ENCODE measurements around the gene ITPK1.
"Not testable (repeated sequence)": the region's sequence is repeated elsewhere in the genome, so short reads cannot be mapped to it uniquely, and the experiment has no call there.

The ITPK1 gene

DNA sequence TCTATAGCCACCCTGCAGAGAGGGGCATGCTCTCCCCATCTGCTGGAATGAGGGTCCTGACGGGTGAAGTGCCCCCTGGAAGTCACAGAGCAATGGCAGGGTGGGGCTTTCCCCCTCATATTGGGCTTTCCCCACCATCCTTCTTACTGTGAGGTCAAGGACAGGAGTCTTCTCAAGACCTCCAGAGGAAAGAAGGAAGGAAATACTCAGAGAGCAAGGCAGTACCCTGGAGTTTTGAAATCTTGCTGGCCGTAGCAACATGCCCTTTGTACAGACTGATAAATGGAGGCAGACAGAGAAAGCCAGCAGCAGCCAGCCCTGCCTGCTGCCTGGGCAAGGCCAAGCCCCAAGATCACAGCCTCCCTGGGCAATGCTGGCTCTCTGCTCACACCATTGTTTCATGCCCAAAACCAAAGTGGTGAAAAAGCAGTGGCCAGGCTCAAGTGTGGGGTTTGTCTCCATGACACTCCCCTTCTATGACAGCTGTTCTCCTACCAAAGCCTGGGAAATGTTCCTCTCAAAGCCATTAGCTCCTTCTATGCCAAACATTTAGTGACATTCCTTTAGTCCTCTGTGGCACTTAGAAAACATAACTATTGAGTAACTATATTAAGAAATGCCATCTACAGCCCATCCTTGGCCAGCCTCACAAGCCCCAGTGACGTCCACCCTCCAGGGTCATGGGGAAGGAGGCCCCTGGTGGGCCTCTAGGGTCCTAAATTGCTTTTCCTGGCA is 13.2 kb upstream of the ITPK1 start:
- no peak for DNase-seq

DNA sequence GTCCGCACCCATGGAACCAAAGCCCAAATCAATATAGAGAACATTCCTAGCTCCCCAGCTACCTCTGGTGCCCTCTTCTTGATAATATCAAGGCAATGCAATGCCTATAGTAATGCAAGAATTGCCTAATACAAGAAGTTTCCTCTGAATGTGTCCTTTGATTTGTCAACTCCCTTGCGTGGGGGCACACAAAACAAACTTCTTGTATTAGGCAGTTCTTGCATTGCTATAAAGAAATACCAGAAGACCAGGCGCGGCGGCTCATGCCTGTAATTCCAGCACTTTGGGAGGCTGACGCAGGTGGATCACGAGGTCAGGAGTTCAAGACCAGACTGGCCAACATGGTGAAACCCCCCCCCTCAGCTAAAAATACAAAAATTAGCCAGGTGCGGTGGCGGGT is 10.4 kb upstream of the ITPK1 start:
- no peak for DNase-seq

DNA sequence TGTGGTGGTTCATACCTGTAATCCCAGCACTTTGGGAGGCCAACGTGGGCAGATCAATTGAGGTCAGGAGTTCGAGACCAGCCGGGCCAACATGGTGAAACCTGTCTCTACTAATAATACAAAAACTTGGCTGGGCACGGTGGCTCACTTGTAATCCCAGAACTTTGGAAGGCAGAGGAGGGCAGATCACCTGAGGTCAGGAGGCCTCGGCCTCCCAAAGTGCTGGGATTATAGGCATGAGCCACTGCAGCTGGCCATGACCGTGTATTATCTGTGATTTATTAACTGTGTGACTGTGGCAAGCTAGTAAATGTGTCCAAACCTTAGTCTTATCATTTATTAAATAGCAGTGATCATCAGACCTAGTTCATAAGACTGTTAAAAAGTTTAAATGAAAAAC is 7.1 kb upstream of the ITPK1 start:
- no peak for DNase-seq

DNA sequence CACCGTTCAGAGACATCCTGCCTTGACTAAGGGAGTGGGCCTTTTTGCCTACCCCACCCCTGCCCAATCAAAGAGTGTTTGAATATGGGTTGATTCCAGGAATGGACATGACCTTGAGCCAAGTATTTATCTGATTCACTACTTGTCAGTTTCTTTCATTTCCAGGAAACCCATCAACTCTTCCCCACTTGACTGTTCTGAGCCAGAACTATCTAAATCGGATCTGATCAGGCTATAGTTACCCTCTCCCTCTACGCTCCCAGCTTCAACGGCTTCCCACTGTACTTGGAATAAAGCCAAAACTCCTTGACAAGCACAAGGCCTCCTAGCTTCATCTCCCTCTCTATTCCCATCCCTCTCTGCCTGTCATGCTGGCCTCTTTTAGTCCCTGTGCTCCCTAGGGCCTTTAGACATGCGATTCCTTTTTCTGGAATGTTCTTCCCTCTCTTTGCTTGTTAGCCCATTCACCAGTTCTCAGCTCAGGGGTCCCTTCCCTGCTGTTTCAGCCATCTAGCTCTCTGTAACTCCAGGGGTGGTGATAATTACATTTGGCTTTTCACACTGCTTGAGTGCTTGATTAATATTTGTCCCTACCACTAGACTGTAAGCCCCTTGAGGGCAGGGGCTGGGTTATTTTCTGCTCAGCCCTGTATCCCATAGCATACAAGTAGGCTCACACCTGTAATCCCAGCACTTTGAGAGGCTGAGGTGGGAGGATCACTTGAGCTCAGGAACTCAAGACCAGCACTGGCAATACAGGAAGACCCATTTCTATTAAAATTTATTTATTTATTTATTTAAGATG is 5.5 kb upstream of the ITPK1 start:
- DNase-seq: no peak

DNA sequence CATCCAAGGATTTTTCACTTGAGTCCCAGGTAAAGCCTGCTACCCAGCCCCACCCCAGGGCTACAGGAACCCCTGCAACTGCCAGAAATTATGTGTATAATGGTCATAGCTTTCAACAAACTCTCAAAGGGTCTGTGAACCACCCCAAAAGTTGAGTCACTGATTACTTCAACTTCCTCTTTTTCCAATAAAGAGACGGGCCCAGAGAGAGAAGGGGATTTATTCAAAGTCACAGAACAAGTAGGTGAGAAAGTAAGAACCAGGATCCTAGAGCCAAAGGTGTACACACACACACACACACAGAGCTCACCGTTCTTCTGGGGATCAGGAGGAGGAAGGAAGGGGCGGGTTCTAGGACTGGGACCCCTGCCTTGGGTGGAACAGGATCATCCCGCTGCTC is 4.8 kb upstream of the ITPK1 start:
- DNase-seq: no peak

DNA sequence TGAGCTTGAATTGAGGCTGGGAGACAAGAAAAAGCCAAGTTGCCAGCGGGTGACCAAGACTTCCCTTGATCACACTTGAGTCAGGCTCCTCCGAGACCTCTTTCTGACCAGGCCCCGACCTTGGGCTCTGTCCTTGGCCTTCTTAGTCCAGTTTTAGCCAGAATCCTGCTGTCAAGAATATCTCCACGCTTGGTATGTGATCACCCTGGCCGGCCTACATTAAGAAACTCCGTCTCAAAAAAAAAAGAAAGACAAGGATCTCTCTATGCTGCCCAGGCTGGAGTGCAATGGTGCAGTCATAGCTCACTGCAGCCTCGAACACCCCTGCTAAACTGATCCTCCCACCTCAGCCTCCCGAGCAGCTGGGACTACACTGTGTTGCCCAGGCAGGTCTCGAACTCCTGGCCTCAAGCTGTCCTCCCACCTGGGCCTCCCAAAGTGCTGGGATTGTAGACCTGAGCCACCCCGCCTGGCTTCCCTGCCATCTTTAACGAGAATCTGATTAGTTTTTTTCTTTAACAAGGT is 1.0 kb upstream of the ITPK1 start:
- no peak for DNase-seq

DNA sequence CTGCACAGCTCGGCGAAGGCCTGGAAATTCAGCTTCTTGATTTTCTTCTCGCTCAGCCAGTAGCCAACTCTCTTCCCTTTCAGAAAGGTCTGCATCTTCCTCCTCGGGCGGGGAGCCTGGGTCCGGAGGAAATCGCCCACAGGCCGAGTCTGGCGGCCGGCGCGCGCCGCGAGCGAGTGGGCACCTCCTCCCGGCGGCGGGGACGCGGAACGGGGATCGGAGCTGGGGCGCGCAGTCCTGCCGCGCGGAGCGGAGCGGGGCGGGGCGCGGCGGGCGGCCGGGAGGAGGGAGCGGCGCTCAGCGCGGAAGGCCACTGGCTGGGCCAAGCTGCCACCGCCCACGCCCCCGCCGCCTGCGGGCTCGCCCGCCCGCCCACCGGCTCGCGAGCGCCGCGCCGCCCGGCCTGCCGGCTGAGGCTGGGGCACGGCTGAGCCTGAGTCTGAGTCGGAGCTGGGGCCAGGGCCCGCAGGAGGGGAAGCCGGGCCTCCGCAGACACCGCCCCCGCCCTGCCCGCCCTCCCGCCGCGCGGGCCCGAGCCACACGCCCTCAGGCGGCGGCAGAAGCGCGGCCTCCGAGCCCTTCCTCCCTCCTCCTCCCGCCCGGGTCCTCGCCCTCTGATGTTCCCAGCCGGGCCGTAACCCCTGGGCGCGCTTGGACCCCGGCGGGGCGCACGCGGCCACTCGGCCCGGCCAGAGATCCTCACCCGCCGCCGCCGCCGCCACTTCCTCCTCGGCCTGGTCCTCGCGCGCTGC is 480 bp downstream of the ITPK1 start:
- DNase-seq: peak; percentile 89

DNA sequence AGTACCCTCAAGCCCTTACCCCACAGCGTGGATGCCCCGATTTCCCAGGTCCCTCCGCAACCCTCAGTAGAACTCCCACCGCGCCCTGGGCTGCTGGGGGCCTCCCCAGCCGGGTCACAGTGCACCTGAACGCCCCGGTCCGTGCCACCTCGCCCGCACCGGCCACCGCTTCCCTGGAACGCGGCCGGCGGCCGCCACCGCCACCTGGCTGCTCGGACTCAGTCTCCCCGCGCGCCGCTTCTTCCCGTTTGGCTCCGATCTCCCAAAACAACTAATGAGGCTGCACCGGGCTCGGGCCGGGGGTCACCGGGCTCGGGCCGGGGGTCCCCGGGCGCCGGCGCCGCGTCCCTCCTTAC is 1.0 kb downstream of the ITPK1 start:
- DNase-seq: no peak

GRCh38 chr14:93114068-93114710 is 1.5 kb downstream of the ITPK1 start:
- DNase-seq: no peak

DNA sequence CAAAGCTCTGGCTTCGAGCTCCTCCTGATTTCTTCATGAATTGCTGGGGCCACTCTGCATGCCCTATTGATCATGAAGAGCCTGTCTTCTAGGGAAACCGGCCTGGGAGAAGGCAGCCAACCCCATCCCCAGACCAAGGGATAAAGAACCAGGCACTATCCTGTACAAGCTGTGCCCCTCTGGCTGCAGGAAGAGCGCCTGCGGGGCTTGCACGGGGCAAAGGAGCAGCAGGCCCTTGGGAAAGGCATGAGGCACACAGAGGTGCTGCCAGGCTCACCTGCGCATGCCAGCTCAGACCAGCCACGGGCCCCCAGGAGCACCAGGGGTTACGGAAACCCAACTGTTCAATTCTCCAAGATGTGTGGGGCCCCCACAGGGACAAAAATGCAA is 2.1 kb downstream of the ITPK1 start:
- DNase-seq: no peak

DNA sequence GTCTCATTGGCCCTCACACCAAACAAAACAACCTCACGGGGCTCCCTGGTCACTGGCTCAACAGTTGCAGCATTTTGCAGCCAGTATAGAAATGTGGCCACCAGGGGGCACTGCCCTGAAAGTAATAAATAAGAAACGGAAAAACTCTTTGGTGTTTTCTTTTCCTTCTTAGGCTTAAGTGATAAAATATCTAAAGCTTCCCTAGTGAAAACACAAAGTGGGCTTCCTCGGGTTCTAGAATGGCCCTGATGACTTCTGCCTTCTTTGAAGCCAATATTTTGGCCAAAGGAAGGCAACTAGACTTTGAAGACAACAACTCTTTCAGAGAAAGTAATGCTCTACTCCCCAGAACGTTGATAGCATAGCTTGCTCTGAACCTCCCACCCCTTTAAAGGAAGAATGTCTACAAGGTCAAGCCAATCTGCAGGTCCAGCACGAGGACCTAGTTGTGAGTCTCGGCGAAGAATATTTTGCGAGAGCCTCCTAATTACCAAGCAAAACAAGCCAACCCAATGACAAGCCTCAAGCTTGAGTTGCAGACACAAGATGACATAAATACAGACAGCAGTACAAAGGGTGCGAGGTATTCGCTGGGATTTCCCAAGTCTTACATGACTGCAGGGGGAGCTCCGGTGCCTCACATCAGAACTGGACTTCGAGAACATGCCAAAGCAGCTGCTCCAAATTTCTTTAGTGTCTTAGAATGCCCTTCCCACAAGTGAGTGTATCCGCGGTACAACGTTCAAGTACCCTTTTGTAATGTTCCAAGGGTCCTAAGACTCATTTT is 2.6 kb downstream of the ITPK1 start:
- peak; percentile 74 for DNase-seq

GRCh38 chr14:93111541-93111940 is 4.2 kb downstream of the ITPK1 start:
- DNase-seq: not testable (repeated sequence)

GRCh38 chr14:93110856-93111419 is 4.8 kb downstream of the ITPK1 start:
- DNase-seq: no peak

GRCh38 chr14:93109572-93110481 is 5.9 kb downstream of the ITPK1 start:
- no peak for DNase-seq

DNA sequence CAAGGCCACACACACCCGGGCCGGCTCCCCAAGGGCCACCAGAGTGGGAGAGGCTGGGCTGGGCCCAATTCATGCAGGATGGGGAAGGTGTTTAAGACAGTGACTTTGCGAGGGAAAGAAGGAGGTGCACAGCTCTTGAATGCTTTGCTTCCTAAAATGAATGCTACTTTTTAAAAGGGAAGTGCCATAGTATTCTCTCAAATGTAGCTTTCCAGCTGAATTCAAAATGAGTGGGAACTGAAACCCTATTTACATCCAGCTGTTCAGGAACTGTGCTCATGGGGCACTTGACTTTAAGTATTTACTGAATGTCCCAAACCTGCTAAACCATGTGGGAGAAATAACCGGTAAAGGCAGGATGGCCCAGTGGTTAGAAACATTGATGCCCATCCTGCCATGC is 7.6 kb downstream of the ITPK1 start:
- DNase-seq: no peak

DNA sequence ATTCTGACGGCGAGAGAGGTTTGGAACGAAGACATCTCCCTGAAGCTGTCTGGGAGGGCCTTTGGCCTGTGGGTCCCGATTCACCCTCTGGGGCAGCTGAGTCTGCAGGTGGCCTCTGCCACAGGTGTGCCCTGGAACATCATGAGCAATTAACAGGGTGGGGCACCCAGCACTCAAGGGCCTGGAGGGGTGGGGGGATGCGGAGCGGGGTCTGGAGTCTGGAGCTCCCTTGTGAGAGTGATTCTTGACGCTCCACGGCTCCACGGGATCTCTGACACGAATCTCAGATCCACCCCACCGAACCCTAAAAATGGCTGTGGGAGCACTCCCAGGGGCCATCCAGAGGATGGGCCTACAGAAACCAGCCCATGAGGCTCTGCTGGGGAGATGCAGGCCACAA is 8.3 kb downstream of the ITPK1 start:
- no peak for DNase-seq

DNA sequence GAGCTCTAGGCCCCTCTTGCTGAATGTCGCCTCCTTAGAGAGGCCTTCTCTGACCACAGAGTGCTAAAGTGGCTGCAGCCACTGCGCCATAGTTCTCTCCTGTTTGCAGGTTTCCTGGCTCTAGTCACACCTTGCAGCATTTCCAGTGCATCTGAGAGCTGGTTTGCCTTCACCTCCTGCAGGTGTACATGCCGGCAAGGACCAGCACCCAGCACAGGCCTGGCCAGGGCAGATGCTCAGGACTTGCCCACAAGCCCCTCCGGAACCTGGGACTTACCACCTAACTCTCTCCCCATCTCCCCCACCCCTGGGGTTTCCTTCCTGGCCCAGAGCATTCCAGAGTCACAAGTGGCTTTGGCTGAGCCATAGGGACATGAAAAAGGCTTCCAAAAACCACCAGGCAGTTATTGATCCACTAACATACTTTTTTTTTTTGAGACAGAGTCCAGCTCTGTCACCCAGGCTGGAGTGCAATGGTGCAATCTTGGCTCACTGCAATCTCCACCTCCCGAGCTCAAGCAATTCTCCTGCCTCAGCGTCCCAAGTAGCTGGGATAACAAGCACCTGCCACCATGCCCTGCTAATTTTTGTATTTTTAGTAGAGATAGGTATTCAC is 9.1 kb downstream of the ITPK1 start:
- no peak for DNase-seq

- not testable (repeated sequence) for DNase-seq
Measured at GRCh38 chr14:93105856-93106255, 9.9 kb downstream of the ITPK1 start.

DNA sequence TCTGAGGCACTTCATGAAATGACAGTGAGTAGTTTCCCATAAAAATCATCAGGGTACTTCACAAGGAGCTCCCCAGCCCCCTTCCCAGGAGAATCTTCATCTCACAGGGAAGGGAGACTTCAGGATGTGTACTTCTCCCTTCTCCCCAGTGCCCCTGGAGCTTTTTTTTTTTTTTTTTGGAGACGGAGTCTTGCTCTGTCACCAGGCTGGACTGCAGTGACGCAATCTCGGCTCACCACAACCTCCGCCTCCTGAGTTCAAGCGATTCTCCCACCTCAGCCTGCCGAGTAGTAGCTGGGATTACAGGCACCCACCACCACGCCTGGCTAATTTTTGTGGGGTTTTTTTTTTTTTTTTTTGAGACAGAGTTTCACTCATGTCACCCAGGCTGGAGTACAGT is 10.4 kb downstream of the ITPK1 start:
- no peak for DNase-seq

- DNase-seq: no peak
Measured at GRCh38 chr14:93104961-93105360, 10.8 kb downstream of the ITPK1 start.
